Activated CD8-positive, alpha-beta T cell treated with anti-CD3 and anti-CD28 coated beads for 36 hours (primary cell): ENCODE measurements around the gene PSMD8. TPM values are rescaled to one million over a fixed set of nuclear protein-coding genes. Genes with fewer than 3 reads are reported as not detected.
A peak's percentile ranks its signal among the peaks of the same experiment; 100 is the strongest.

Experiments used
- ATAC-seq: fragments of 200-7000 bp; cut with Tn5 transposase; one replicate; pipeline ENCODE4 v1.10.0; 2021; ENCODE audit warnings: mild to moderate bottlenecking, moderate library complexity
- CTCF ChIA-PET: fragments of 350-600 bp; sonication (Branson Sonifier 250); formaldehyde crosslinking; loops from one replicate; lab custom pipeline; 2021; ENCODE audit warnings: antibody characterized with exemption; lab: Charles Lee
- POLR2A ChIA-PET: fragments of 350-600 bp; sonication (Branson Sonifier 250); formaldehyde crosslinking; loops from one replicate; lab custom pipeline; 2021; ENCODE audit warnings: antibody characterized with exemption; lab: Charles Lee
- DNase-seq: peaks from one replicate; pipeline ENCODE4 v3.0.0-alpha.2; 2020
- H3K27ac Mint-ChIP-seq: one replicate; pipeline ENCODE4 v1.8.0; 2021; ENCODE audit warnings: mild to moderate bottlenecking, mixed read lengths
- H3K27me3 Mint-ChIP-seq: one replicate; pipeline ENCODE4 v1.8.0; 2021; ENCODE audit warnings: mixed read lengths
- H3K36me3 Mint-ChIP-seq: one replicate; pipeline ENCODE4 v1.8.0; 2021; ENCODE audit warnings: low read depth, mixed read lengths
- H3K4me1 Mint-ChIP-seq: one replicate; pipeline ENCODE4 v1.8.0; 2021; ENCODE audit warnings: low read depth, mixed read lengths
- H3K4me3 Mint-ChIP-seq: one replicate; pipeline ENCODE4 v1.8.0; 2021; ENCODE audit warnings: mild to moderate bottlenecking, moderate library complexity, mixed read lengths
- H3K9me3 Mint-ChIP-seq: one replicate; pipeline ENCODE4 v1.8.0; 2021; ENCODE audit warnings: mixed read lengths
- CTCF ChIP-seq: fragments of 200-600 bp; IDR thresholded peaks from one replicate; pipeline ENCODE4 v1.8.0; 2022; ENCODE audit warnings: antibody characterized with exemption, mild to moderate bottlenecking
- intact Hi-C: fragments of 100-400 bp; cut with micrococcal nuclease; formaldehyde crosslinking; loops from one replicate; pipeline ENCODE4 v1.10.0; 2022
- total RNA-seq, 2 experiments: library from RNA; stranded (reverse); gene quantifications; one replicate each; pipeline ENCODE4 v1.2.3, GENCODE V29; 2021

PSMD8 gene
- total RNA-seq, 2 experiments from 2014 or later = 178 to 191 TPM

- CTCF ChIA-PET = interaction anchor here (0.7 to 1.7 kb wide), 6 partner anchors 12 to 247 kb away, joined by 3 to 14 read pairs (median 4); partner anchors contain the start of genes EIF3K and FAM98C
- no peak for TF ChIP-seq CTCF
- peaks cover 24% of the 10 kb centered on the region for H3K36me3 Mint-ChIP-seq
- no peak within 1 kb of the TSS for H3K27ac Mint-ChIP-seq
- H3K4me3 Mint-ChIP-seq = peak within 1 kb of the TSS; percentile 68
- peaks cover 25% of the 10 kb centered on the region for H3K27me3 Mint-ChIP-seq
- H3K9me3 Mint-ChIP-seq = no peaks in the 10 kb centered on the region
- POLR2A ChIA-PET = interaction anchor here (1.5 to 5.4 kb wide), 2 partner anchors 12 kb away, joined by 5 to 40 read pairs; partner anchors contain the start of gene PSMD8
- DNase-seq (peak; percentile 91), ATAC-seq (peak; percentile 83)
- peaks cover 20% of the 10 kb centered on the region for H3K4me1 Mint-ChIP-seq
- intact Hi-C loops = no loop called here
Observed at GRCh38 chr19:38387550-38388348, 13.4 kb downstream of the PSMD8 start, which contains the start of gene GGN. TSS of gene GGN (minus strand) at chr19:38388034. CDS start at chr19:38387261, 773 bp downstream.

GRCh38 chr19:38388349-38389100 lies 14.2 kb downstream of the PSMD8 start, which contains the start of gene SPRED3:
TSS of gene SPRED3 (plus strand) at chr19:38388697. CDS start at chr19:38390303, 1,606 bp downstream.
- POLR2A ChIA-PET = interaction anchor here (1.5 to 5.4 kb wide), 2 partner anchors 11 to 13 kb away, joined by 5 to 40 read pairs; partner anchors contain the start of gene PSMD8

GRCh38 chr19:38389101-38389925 lies 14.9 kb downstream of the PSMD8 start:
- no peak for ATAC-seq
- no peak overlapping the region for H3K27ac Mint-ChIP-seq
- ChIA-PET POLR2A (interaction anchor here (1.5 kb wide), 1 partner anchor 10 kb away, joined by 5 read pairs; no protein-coding TSS in a partner anchor), CTCF (interaction anchor here (0.9 to 2.5 kb wide), 2 partner anchors 14 to 544 kb away, joined by 3 to 13 read pairs; partner anchors contain the start of gene FAM98C)
- peaks cover 28% of the 10 kb centered on the region for H3K27me3 Mint-ChIP-seq
- H3K9me3 Mint-ChIP-seq = no peaks in the 10 kb centered on the region
- TF ChIP-seq CTCF = no peak
- H3K4me1 Mint-ChIP-seq = peaks cover 27% of the 10 kb centered on the region
- peaks cover 12% of the 10 kb centered on the region for H3K36me3 Mint-ChIP-seq
- intact Hi-C loops = no loop called here
- peak overlapping the region; percentile 24 for H3K4me3 Mint-ChIP-seq
- DNase-seq = no peak

More at GRCh38 chr19:38388349-38389100, 14.2 kb downstream of the PSMD8 start, which contains the start of gene SPRED3:
- ATAC-seq (no peak), DNase-seq (no peak)
- peak within 1 kb of the TSS; percentile 68 for H3K4me3 Mint-ChIP-seq
- no peak for TF ChIP-seq CTCF
- peaks cover 21% of the 10 kb centered on the region for H3K4me1 Mint-ChIP-seq
- H3K27ac Mint-ChIP-seq = no peak within 1 kb of the TSS
- peaks cover 17% of the 10 kb centered on the region for H3K36me3 Mint-ChIP-seq
- H3K27me3 Mint-ChIP-seq = peaks cover 25% of the 10 kb centered on the region
- no peaks in the 10 kb centered on the region for H3K9me3 Mint-ChIP-seq
- CTCF ChIA-PET = interaction anchor here (1.3 to 1.7 kb wide), 3 partner anchors 13 to 144 kb away, joined by 4 to 14 read pairs (median 8); partner anchors contain the start of gene FAM98C
- intact Hi-C loops = no loop called here

DNA sequence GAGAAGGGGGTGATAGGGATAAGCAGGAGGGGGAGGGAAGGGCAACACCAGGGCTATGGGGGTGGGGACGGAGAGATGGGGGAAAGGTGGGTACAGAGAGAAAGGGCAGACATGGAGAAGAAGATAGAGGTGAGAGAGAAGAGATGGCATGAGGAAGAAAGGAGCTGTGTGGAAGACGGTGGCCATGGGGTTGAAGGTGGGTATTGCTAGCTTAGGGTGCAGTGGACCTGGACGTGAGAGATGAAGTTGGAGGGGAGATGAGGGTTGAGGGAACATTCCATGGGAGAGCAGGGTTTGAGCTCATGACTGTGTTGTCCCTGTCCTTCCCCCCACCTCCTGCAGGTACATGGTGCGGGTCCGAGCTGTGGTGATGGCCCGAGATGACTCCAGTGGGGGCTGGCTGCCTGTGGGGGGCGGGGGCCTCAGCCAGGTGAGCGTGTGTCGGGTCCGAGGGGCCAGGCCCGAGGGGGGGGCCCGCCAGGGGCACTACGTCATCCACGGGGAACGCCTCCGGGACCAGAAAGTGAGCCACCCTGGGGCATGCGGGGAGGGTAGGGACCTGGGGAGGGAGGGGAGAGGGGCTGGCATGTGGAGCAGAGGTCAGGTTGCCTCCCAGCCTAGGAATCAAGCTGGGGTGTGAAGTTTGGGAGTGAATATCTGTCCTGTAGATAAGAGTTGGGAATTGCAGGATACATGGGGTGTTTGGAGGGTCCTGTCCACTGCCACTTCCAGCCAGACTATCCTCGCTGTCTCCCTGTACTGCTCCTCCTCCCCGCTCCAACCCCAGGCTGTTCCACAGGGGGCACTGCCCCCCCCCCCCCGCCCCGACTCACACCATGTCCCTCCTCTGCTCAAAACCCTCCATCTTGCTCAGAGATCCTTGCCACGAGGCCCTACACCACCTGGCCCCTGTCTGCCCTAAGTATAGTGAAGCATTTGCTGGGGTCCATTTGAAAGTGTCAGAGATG lies 15.9 kb downstream of the PSMD8 start:
- H3K4me3 Mint-ChIP-seq = no peak overlapping the region
- DNase-seq (no peak), ATAC-seq (no peak)
- H3K4me1 Mint-ChIP-seq = peaks cover 29% of the 10 kb centered on the region
- H3K27me3 Mint-ChIP-seq = peaks cover 28% of the 10 kb centered on the region
- H3K27ac Mint-ChIP-seq = no peak overlapping the region
- peaks cover 4% of the 10 kb centered on the region for H3K36me3 Mint-ChIP-seq
- TF ChIP-seq CTCF = no peak
- H3K9me3 Mint-ChIP-seq = no peaks in the 10 kb centered on the region
- CTCF ChIA-PET = interaction anchor here (0.9 to 2.5 kb wide), 2 partner anchors 13 to 543 kb away, joined by 3 to 13 read pairs; partner anchors contain the start of gene FAM98C
- intact Hi-C loops = no loop called here
- POLR2A ChIA-PET = no interaction called here
